Mesendoderm (in vitro differentiated cells): Measurements from ENCODE around the gene RGS9BP.
"Not testable (repeated sequence)": the region's sequence is repeated elsewhere in the genome, so short reads cannot be mapped to it uniquely, and the experiment has no call there.

Experiments used
- DNase-seq: peaks from one replicate; pipeline ENCODE4 v3.0.0; 2013
- H2AK5ac ChIP-seq: 2 replicates; pipeline ENCODE4 v1.6.1; 2013; ENCODE audit warnings: low read length, inconsistent platforms
- H2BK120ac ChIP-seq: 2 replicates; pipeline ENCODE4 v1.6.1; 2013; ENCODE audit warnings: low read depth, mild to moderate bottlenecking, low read length, moderate library complexity, mixed read lengths
- H2BK15ac ChIP-seq: replicated peaks from 2 replicates; pipeline ENCODE4 v1.6.1; 2013; ENCODE audit warnings: low read depth, mild to moderate bottlenecking, moderate library complexity
- H2BK5ac ChIP-seq: 2 replicates; pipeline ENCODE4 v1.6.1; 2013; ENCODE audit warnings: low read length, inconsistent platforms
- H3K18ac ChIP-seq: 2 replicates; pipeline ENCODE4 v1.6.1; 2013; ENCODE audit warnings: mild to moderate bottlenecking, low read length, mixed read lengths
- H3K23ac ChIP-seq: one replicate; pipeline ENCODE4 v1.6.1; 2013; ENCODE audit warnings: low read length
- H3K27ac ChIP-seq: 2 replicates; pipeline ENCODE4 v1.5.1; 2013; ENCODE audit warnings: low read depth, mild to moderate bottlenecking, inconsistent platforms, low read length, moderate library complexity
- H3K27me3 ChIP-seq: 2 replicates; pipeline ENCODE4 v1.6.1; 2013; ENCODE audit warnings: low read length, control low read depth, mild to moderate bottlenecking, inconsistent platforms; ENCODE audit not compliant: insufficient read depth, poor library complexity
- H3K36me3 ChIP-seq: 2 replicates; pipeline ENCODE4 v1.6.1; 2013; ENCODE audit warnings: low read length, inconsistent platforms; ENCODE audit not compliant: control insufficient read depth, insufficient read depth
- H3K4ac ChIP-seq: one replicate; pipeline ENCODE4 v1.6.1; 2013; ENCODE audit warnings: low read depth, mild to moderate bottlenecking, low read length, moderate library complexity
- H3K4me1 ChIP-seq: 2 replicates; pipeline ENCODE4 v1.6.1; 2013; ENCODE audit warnings: low read depth, low read length, inconsistent platforms; ENCODE audit not compliant: control insufficient read depth
- H3K4me2 ChIP-seq: 2 replicates; pipeline ENCODE4 v1.6.1; 2013; ENCODE audit warnings: low read length
- H3K4me3 ChIP-seq: 2 replicates; pipeline ENCODE4 v1.5.1; 2013; ENCODE audit warnings: mild to moderate bottlenecking, low read length
- H3K56ac ChIP-seq: one replicate; pipeline ENCODE4 v1.6.1; 2013; ENCODE audit warnings: low read length
- H3K79me1 ChIP-seq: 2 replicates; pipeline ENCODE4 v1.6.1; 2013; ENCODE audit warnings: low read length, inconsistent platforms
- H3K79me2 ChIP-seq: 2 replicates; pipeline ENCODE4 v1.6.1; 2013; ENCODE audit warnings: mild to moderate bottlenecking, low read length; ENCODE audit not compliant: control insufficient read depth, insufficient read depth
- H3K9ac ChIP-seq: 2 replicates; pipeline ENCODE4 v1.6.1; 2013; ENCODE audit warnings: low read length, inconsistent platforms
- H4K5ac ChIP-seq: one replicate; pipeline ENCODE4 v1.6.1; 2013; ENCODE audit warnings: low read length
- H4K8ac ChIP-seq: one replicate; pipeline ENCODE4 v1.6.1; 2013; ENCODE audit warnings: low read depth, mild to moderate bottlenecking, control low read depth, low read length, moderate library complexity
- WGBS: extraction: QIAGEN DNeasy Blood & Tissue Kit; methylation state at CpG from one replicate; pipeline ENCODE4 v1.1.7; 2013; ENCODE audit warnings: low lambda C conversion rate, missing lambda C conversion rate; ENCODE audit not compliant: insufficient coverage; ENCODE audit errors: extremely low coverage; 5-methylcytosine and 5-hydroxymethylcytosine counted together

Gene RGS9BP

DNA sequence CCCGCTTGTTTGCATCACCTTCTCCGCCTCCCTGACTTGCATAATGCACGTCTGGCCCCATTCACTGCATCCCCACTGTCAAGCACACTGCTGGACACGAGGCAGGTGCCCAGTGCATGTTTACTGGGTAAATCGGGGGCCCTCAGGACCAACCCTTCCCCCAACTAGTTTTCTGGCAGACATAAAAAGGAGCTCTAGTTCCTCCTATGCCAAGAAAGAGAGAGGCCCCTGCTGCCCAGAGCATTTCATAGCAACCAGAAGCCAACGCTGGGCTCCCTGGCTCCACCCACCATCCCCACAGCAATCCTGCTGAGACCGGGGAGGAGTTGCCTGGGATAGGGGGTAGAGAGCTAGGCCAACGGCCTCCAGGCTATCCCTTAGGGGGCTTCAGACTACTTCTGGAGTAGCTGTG is 23.9 kb upstream of the RGS9BP start:
- H3K27me3 ChIP-seq = no peaks in the 10 kb centered on the region
- peaks cover 1% of the 10 kb centered on the region for H3K79me1 ChIP-seq
- no CpG with 5 or more reads among the region's 8 CpGs for WGBS
- H3K23ac ChIP-seq = no peak overlapping the region
- peaks cover 6% of the 10 kb centered on the region for H3K36me3 ChIP-seq
- H3K9ac ChIP-seq = peak overlapping the region; percentile 32
- no peak overlapping the region for H4K5ac ChIP-seq
- H3K4me3 ChIP-seq = no peak overlapping the region
- no peak overlapping the region for H4K8ac ChIP-seq
- H3K4me2 ChIP-seq = no peak overlapping the region
- no peak overlapping the region for H2AK5ac ChIP-seq
- H3K56ac ChIP-seq = peak overlapping the region; percentile 60
- H2BK120ac ChIP-seq = no peak overlapping the region
- H2BK15ac ChIP-seq = no peak overlapping the region
- DNase-seq = peak; percentile 90
- no peak overlapping the region for H3K4ac ChIP-seq
- H2BK5ac ChIP-seq = no peak overlapping the region
- H3K18ac ChIP-seq = no peak overlapping the region
- H3K4me1 ChIP-seq = no peaks in the 10 kb centered on the region
- H3K27ac ChIP-seq = no peak overlapping the region
- no peaks in the 10 kb centered on the region for H3K79me2 ChIP-seq

- not testable (repeated sequence) for H3K79me1 ChIP-seq, H3K79me2 ChIP-seq, H2BK120ac ChIP-seq, H2BK15ac ChIP-seq, H2AK5ac ChIP-seq, H3K4me3 ChIP-seq, DNase-seq, H3K27ac ChIP-seq, H3K56ac ChIP-seq, H3K9ac ChIP-seq, H3K18ac ChIP-seq, H4K5ac ChIP-seq, H3K4me1 ChIP-seq, H2BK5ac ChIP-seq, H3K4ac ChIP-seq, H3K27me3 ChIP-seq, H3K4me2 ChIP-seq, H3K36me3 ChIP-seq, H4K8ac ChIP-seq, H3K23ac ChIP-seq
- no CpG with 5 or more reads among the region's 13 CpGs for WGBS
These were observed 23.3 kb upstream of the RGS9BP start for GRCh38 chr19:32652331-32652730.

DNA sequence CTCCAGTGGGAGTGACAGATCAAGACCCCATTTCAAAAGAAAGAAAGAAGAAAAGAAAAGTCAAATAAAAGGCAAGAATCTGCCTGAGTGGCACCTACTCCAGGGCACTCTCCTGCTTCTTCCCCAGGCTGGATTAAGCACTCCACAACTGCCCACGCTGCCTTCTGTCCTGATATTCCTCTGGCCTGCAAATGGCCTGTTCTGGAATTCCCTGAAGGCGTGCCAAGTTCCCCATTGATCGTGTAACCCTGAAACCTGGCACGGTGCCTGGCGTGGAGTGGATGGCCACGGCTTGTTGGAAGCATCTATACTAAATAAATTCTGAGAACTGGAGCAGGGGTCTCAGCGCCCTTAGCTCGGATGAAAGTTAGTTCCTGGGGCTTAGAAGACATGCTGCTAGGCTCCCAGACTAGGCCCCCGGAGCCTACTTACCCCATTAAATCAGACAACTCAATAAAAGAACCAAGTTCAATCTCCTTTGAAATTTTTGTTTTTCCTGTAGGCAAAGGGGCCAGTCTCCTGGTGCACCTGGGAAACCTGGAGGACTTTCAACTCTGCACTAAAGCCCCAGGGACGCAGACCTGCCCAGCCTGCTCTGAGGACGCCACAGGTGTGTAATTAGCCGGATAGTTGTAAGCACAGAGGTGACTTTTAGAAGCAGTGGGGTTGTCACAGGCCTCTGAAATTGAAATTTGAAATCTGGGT is 22.6 kb upstream of the RGS9BP start:
- peaks cover 1% of the 10 kb centered on the region for H3K79me1 ChIP-seq
- H3K56ac ChIP-seq = no peak overlapping the region
- no peak overlapping the region for H3K4ac ChIP-seq
- no peak overlapping the region for H2BK5ac ChIP-seq
- no peak overlapping the region for H3K4me3 ChIP-seq
- H3K4me1 ChIP-seq = no peaks in the 10 kb centered on the region
- no peak overlapping the region for H3K18ac ChIP-seq
- H3K9ac ChIP-seq = no peak overlapping the region
- no CpG with 5 or more reads among the region's 12 CpGs for WGBS
- H2AK5ac ChIP-seq = no peak overlapping the region
- H3K23ac ChIP-seq = no peak overlapping the region
- H2BK15ac ChIP-seq = no peak overlapping the region
- H3K36me3 ChIP-seq = peaks cover 3% of the 10 kb centered on the region
- H3K27ac ChIP-seq = no peak overlapping the region
- no peaks in the 10 kb centered on the region for H3K27me3 ChIP-seq
- no peak overlapping the region for H4K8ac ChIP-seq
- no peak overlapping the region for H4K5ac ChIP-seq
- H3K4me2 ChIP-seq = no peak overlapping the region
- DNase-seq = no peak
- no peaks in the 10 kb centered on the region for H3K79me2 ChIP-seq
- no peak overlapping the region for H2BK120ac ChIP-seq

DNA sequence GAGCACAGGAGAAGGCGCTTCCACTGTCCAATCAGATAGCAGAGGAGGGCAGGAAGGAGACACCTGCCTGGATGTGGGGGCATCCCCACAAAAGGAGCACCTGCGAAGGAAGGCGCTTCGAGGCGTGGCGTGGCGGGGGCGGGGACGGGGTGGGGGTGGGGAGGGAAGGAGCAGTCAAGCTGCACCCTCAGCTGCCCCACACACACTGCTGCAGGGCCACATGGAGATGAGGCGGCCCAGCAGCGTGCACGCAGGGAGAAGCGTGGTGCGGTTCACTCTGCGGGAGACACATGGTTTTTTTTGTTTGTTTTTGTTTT is 22.1 kb upstream of the RGS9BP start:
- WGBS = no CpG with 5 or more reads among the region's 15 CpGs
- no peak overlapping the region for H2BK5ac ChIP-seq
- H2BK15ac ChIP-seq = no peak overlapping the region
- no peak overlapping the region for H3K18ac ChIP-seq
- H3K27ac ChIP-seq = no peak overlapping the region
- H3K4me1 ChIP-seq = no peaks in the 10 kb centered on the region
- no peaks in the 10 kb centered on the region for H3K27me3 ChIP-seq
- no peak overlapping the region for H3K56ac ChIP-seq
- H3K23ac ChIP-seq = no peak overlapping the region
- H2BK120ac ChIP-seq = no peak overlapping the region
- no peak overlapping the region for H4K8ac ChIP-seq
- peaks cover 1% of the 10 kb centered on the region for H3K79me1 ChIP-seq
- H3K79me2 ChIP-seq = no peaks in the 10 kb centered on the region
- no peak overlapping the region for H4K5ac ChIP-seq
- H3K9ac ChIP-seq = no peak overlapping the region
- DNase-seq = no peak
- no peak overlapping the region for H3K4me3 ChIP-seq
- no peak overlapping the region for H2AK5ac ChIP-seq
- no peak overlapping the region for H3K4me2 ChIP-seq
- H3K4ac ChIP-seq = no peak overlapping the region
- H3K36me3 ChIP-seq = peaks cover 2% of the 10 kb centered on the region

GRCh38 chr19:32656379-32656778 is 19.3 kb upstream of the RGS9BP start:
- H3K56ac ChIP-seq, H3K4ac ChIP-seq, H3K4me3 ChIP-seq, H3K79me1 ChIP-seq, H3K27me3 ChIP-seq, H3K9ac ChIP-seq, H3K4me1 ChIP-seq, H2BK120ac ChIP-seq, H3K27ac ChIP-seq, H2BK15ac ChIP-seq, H2AK5ac ChIP-seq, H3K36me3 ChIP-seq, H4K8ac ChIP-seq, H3K18ac ChIP-seq, H3K4me2 ChIP-seq, H3K23ac ChIP-seq, H2BK5ac ChIP-seq, H3K79me2 ChIP-seq, H4K5ac ChIP-seq, DNase-seq: not testable (repeated sequence)
- WGBS = no CpG with 5 or more reads among the region's 8 CpGs

GRCh38 chr19:32658075-32658474 is 17.6 kb upstream of the RGS9BP start:
- Histone ChIP-seq H3K27ac (no peak overlapping the region), H2AK5ac (no peak overlapping the region), H3K56ac (no peak overlapping the region), H3K18ac (no peak overlapping the region), H3K23ac (no peak overlapping the region), H3K4me2 (no peak overlapping the region), H2BK15ac (no peak overlapping the region), H2BK120ac (no peak overlapping the region), H3K79me1 (peaks cover 1% of the 10 kb centered on the region), H4K5ac (no peak overlapping the region), H3K36me3 (no peaks in the 10 kb centered on the region), H4K8ac (no peak overlapping the region), H3K27me3 (no peaks in the 10 kb centered on the region), H3K4me3 (no peak overlapping the region), H3K4ac (no peak overlapping the region), H3K4me1 (no peaks in the 10 kb centered on the region), H3K79me2 (peaks cover 3% of the 10 kb centered on the region), H2BK5ac (no peak overlapping the region), H3K9ac (no peak overlapping the region)
- WGBS = no CpG with 5 or more reads among the region's 10 CpGs
- no peak for DNase-seq
